HuH-7 (cell line): ENCODE results near the gene CDCA3.

Experiments used
- DNase-seq: peaks from one replicate; pipeline ENCODE4 v3.0.0; 2011; ENCODE audit warnings: low spot score

CDCA3 gene

DNA sequence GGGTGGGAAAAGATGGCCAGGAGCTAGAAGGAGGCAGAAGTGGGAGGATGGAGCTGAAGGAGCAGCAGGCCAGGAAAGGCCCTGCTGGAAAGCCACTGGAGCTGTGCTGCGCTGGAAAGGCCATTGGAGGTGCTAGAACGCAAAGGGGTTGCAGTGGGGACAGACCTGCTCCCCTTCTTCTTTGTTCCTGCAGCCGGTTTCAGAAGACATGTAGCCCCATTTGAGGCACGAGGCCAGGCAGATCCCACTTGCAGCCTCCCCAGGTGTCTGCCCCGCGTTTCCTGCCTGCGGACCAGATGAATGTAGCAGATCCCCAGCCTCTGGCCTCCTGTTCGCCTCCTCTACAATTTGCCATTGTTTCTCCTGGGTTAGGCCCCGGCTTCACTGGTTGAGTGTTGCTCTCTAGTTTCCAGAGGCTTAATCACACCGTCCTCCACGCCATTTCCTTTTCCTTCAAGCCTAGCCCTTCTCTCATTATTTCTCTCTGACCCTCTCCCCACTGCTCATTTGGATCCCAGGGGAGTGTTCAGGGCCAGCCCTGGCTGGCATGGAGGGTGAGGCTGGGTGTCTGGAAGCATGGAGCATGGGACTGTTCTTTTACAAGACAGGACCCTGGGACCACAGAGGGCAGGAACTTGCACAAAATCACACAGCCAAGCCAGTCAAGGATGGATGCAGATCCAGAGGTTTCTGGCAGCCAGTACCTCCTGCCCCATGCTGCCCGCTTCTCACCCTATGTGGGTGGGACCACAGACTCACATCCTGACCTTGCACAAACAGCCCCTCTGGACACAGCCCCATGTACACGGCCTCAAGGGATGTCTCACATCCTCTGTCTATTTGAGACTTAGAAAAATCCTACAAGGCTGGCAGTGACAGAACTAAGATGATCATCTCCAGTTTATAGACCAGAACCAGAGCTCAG, 31.7 kb downstream of the CDCA3 start:
- DNase-seq = no peak

GRCh38 chr12:6818645-6819044, 32.4 kb downstream of the CDCA3 start:
- no peak for DNase-seq

DNA sequence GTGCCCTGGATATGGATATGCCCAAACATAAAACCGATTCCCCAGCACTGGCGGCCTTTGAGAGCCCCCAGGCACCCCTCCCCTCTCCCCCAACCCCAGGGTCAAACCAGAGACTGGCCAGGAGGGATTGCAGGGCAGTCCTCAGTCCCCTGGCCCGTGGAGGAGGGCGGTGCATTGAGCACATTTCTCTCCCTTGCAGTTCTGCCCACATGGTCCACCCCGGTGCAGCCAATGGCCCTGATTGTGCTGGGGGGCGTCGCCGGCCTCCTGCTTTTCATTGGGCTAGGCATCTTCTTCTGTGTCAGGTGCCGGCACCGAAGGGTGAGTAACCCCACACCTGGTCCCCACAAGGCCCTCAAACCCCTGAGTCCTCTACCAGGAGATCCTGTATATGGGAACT, 32.9 kb downstream of the CDCA3 start:
- no peak for DNase-seq

- no peak for DNase-seq
These were observed 33.4 kb downstream of the CDCA3 start for GRCh38 chr12:6817662-6818157.

GRCh38 chr12:6817098-6817497, 34.0 kb downstream of the CDCA3 start:
- DNase-seq = no peak

DNA sequence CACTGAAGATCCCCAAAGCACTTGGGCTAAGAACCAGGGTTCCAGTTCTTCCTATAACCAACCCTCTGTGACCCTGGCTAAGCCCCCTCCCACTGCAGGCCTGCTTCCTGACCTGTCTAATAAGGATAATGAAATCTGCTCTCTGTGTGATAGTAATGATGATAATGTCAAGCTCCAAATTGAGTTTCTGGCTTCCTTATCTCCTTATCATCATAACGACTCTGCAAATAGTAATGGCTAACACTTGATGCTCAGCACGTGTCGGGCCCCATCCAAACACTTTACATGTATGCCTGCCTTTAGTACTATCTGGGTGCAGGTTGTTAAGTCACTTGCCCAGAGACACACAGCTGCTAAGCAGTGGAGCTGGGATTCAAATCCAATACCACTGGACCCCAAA, 34.5 kb downstream of the CDCA3 start:
- DNase-seq = no peak

GRCh38 chr12:6813363-6813762, 37.7 kb downstream of the CDCA3 start:
- DNase-seq = no peak

DNA sequence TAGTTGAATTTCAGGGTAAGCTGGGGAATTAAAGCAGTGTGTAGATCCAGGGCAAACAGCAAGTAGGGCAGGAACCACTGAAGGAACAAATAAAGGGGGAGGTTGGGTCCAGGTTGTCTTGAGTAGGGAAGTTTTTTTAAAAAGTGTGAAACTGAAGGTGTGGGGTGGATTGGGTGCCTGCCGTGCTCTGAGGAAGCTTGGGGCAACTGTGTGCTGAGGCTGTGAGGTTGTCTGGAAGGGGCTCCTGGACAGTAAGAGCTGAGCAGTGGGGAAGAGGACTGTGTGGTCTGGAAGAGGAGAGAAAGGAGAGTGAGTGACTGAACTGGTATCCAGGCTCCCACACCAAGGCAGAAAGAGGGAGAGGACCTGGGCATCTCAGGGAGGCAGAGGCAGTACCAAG, 40.3 kb downstream of the CDCA3 start:
- no peak for DNase-seq

DNA sequence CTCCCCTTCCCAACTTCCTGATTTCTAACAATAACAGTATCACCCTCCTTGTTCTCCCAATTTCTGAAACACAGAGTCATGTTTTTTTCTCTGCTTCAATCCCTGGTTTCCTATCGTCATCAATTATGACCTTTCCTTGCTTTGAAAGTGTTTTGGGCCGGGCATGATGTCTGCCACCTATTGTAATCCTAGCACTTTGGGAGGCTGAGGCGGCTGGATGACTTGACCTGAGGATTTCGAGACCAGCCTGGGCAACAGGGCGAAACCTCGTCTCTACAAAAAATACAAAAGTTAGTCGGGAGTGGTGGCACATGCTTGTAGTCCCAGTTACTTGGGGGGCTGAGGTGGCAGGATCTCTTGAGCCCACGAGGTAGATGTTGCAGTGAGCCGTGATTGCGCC, 42.0 kb downstream of the CDCA3 start:
- no peak for DNase-seq

DNA sequence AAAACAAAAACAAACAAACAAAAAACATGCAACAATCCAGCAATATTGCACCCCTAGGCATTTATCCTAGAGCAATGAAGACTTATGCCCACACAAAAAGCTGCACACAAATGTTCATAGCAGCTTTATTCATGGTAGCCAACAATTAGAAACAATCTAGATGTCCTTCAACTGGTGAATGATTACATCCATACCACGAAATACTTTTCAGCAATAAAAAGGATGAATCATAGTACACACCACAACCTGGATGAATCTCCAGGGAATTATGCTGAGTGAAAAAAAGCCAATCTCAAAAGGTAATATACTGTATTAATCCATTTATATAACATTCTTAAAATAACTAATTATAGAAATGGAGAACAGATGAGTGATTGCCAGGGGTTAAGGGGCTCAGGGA, 43.9 kb downstream of the CDCA3 start:
- DNase-seq = no peak

GRCh38 chr12:6799147-6799546, 51.9 kb downstream of the CDCA3 start:
- DNase-seq = no peak
